Fibroblast of lung (primary cell): Measurements from ENCODE around the gene PRSS53. TPM values are rescaled to one million over a fixed set of nuclear protein-coding genes. Genes with fewer than 3 reads are reported as not detected.

ENCODE experiments used
- DNase-seq, 2 donors: peaks; one replicate each; pipeline versions ENCODE4 v3.0.0 to v3.0.0-alpha.2; 2010; ENCODE audit warnings: low read depth in 2 of 2
- H2AFZ ChIP-seq: 2 replicates; pipeline ENCODE4 v1.5.1; 2012; ENCODE audit warnings: low read length, control low read depth, inconsistent platforms
- H3K27ac ChIP-seq: 2 replicates; pipeline ENCODE4 v1.5.1; 2011; ENCODE audit warnings: low read length, control low read depth; ENCODE audit not compliant: insufficient read depth
- H3K27me3 ChIP-seq: 2 replicates; pipeline ENCODE4 v1.5.1; 2011; ENCODE audit warnings: mild to moderate bottlenecking, low read length; ENCODE audit not compliant: control insufficient read depth, insufficient read depth
- H3K36me3 ChIP-seq: 2 replicates; pipeline ENCODE4 v1.5.1; 2011; ENCODE audit warnings: low read length; ENCODE audit not compliant: control insufficient read depth, insufficient read depth
- H3K4me1 ChIP-seq: 2 replicates; pipeline ENCODE4 v1.5.1; 2011; ENCODE audit warnings: low read length; ENCODE audit not compliant: control insufficient read depth, insufficient read depth; ENCODE audit errors: extremely low read depth
- H3K4me2 ChIP-seq: 2 replicates; pipeline ENCODE4 v1.5.1; 2011; ENCODE audit warnings: low read length, control low read depth; ENCODE audit not compliant: insufficient read depth; ENCODE audit errors: extremely low read depth
- H3K4me3 ChIP-seq, 4 experiments: fragments of 200-600 bp in 1 of 4; sonication (generic) in 1 of 4; replicated peaks in 1 of 4; 2 replicates each; pipeline ENCODE4 v1.5.1; 2011 to 2016; ENCODE audit warnings: low read length in 4 of 4, low read depth in 3 of 4, mild to moderate bottlenecking in 3 of 4, control low read depth in 2 of 4, inconsistent platforms in 1 of 4, mixed read lengths in 1 of 4; ENCODE audit not compliant: insufficient read depth in 1 of 4; ENCODE audit errors: control extremely low read depth in 1 of 4
- H3K79me2 ChIP-seq: 2 replicates; pipeline ENCODE4 v1.5.1; 2012; ENCODE audit warnings: mild to moderate bottlenecking, low read length, inconsistent platforms; ENCODE audit not compliant: control insufficient read depth, insufficient read depth
- H3K9ac ChIP-seq: 2 replicates; pipeline ENCODE4 v1.5.1; 2011; ENCODE audit warnings: mild to moderate bottlenecking, low read length, control low read depth; ENCODE audit not compliant: insufficient read depth
- H3K9me3 ChIP-seq: 2 replicates; pipeline ENCODE4 v1.5.1; 2012; ENCODE audit warnings: low read depth, low read length; ENCODE audit not compliant: control insufficient read depth, insufficient read depth
- H4K20me1 ChIP-seq: 2 replicates; pipeline ENCODE4 v1.5.1; 2011; ENCODE audit warnings: low read length; ENCODE audit not compliant: control insufficient read depth, insufficient read depth; ENCODE audit errors: extremely low read depth
- EZH2 ChIP-seq: IDR thresholded peaks from 2 replicates; pipeline ENCODE4 v1.5.1; 2012; ENCODE audit warnings: low read length, control low read depth, mild to moderate bottlenecking; ENCODE audit errors: missing control alignments
- polyA plus RNA-seq, 2 donors: library from polyadenylated mRNA; depleted of rRNA in 1 of 2; stranded (reverse) in 1 of 2; unstranded in 1 of 2; fragments of >200 nt; gene quantifications; 2 replicates each; pipeline ENCODE4 v1.2.1, GENCODE V29; 2011 to 2012; ENCODE audit warnings: missing spikeins in 1 of 2
- total RNA-seq: library from RNA; depleted of rRNA; stranded (reverse); fragments of >200 nt; gene quantifications from 2 replicates; pipeline ENCODE4 v1.2.1, GENCODE V29; 2014
- TF ChIP-seq, protein P1 (sequence below), 2 donors: IDR thresholded peaks in 1 of 2; conservative IDR thresholded peaks in 1 of 2; 1 replicate in 1 of 2; 2 replicates in 1 of 2; pipeline ENCODE4 v1.5.1; 2011 to 2012; ENCODE audit warnings: low read length in 2 of 2, control low read depth in 1 of 2, inconsistent platforms in 1 of 2, low read depth in 1 of 2, mild to moderate bottlenecking in 1 of 2

PRSS53 gene
- total and polyA plus RNA-seq, 2 donors (not counting 1 experiment from before 2014, with no cell fraction given) = 0.78 to 1.7 TPM

DNA sequence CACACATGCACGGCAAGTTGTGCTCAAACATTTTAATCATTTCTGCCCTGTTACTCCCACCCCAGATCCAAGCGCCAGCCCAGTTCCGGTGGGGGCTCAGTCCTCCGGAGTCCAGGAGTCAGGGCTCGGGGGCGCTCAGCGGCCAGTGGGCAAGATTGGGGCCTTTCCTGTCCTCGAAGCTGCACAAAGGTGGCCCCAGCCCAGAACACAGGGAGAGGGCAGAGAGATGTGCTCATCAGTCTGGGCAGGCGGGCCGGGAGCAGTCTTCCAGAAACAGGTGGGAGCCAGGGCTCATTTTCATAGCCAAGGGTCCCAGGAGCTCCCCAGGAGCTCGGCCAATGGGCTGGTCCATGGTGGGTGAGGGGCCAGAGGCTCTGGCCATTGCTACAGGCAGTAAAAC, 42.7 kb upstream of the PRSS53 start:
- H3K27me3 ChIP-seq = no peaks in the 10 kb centered on the region
- no peak overlapping the region for H3K9ac ChIP-seq
- TF ChIP-seq, protein P1, sequence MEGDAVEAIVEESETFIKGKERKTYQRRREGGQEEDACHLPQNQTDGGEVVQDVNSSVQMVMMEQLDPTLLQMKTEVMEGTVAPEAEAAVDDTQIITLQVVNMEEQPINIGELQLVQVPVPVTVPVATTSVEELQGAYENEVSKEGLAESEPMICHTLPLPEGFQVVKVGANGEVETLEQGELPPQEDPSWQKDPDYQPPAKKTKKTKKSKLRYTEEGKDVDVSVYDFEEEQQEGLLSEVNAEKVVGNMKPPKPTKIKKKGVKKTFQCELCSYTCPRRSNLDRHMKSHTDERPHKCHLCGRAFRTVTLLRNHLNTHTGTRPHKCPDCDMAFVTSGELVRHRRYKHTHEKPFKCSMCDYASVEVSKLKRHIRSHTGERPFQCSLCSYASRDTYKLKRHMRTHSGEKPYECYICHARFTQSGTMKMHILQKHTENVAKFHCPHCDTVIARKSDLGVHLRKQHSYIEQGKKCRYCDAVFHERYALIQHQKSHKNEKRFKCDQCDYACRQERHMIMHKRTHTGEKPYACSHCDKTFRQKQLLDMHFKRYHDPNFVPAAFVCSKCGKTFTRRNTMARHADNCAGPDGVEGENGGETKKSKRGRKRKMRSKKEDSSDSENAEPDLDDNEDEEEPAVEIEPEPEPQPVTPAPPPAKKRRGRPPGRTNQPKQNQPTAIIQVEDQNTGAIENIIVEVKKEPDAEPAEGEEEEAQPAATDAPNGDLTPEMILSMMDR (conservative IDR thresholded peaks at IDR 0.05 in 1 of 2, IDR thresholded peaks at IDR 0.05 in 1 of 2; ENCODE audit: low read depth in 1 of 2, low read length in 2 of 2) = no peak
- no peak for TF ChIP-seq EZH2
- no peaks in the 10 kb centered on the region for H3K4me1 ChIP-seq
- H3K36me3 ChIP-seq = peaks cover 5% of the 10 kb centered on the region
- no peak overlapping the region for H3K4me3 ChIP-seq
- DNase-seq = no peak
- no peaks in the 10 kb centered on the region for H3K9me3 ChIP-seq
- H3K79me2 ChIP-seq = no peaks in the 10 kb centered on the region
- H4K20me1 ChIP-seq = no peaks in the 10 kb centered on the region
- no peak overlapping the region for H2AFZ ChIP-seq
- no peak overlapping the region for H3K4me2 ChIP-seq
- H3K27ac ChIP-seq = no peak overlapping the region

DNA sequence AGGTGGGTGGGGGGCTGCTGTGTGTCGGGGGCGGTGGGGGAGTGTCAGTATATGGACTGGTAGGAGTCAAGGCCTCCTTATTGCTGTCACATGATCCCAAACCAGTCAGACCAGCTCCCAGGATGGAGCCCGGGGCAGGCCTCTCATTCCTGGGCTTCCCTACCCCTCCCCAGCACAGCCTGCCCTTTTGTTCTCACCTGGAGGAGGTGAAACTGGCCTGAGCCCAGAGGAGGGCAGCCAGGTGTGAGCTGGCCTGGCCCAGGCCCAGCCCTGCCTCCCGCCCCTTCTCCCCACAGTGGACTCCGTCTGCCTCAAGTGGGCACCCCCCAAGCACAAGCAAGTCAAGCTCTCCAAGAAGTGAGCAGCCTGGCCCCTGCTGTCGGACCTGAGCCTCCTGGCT, 42.2 kb upstream of the PRSS53 start:
- Histone ChIP-seq H3K9me3 (no peaks in the 10 kb centered on the region), H3K27ac (no peak overlapping the region), H3K27me3 (no peaks in the 10 kb centered on the region), H4K20me1 (no peaks in the 10 kb centered on the region), H3K36me3 (peaks cover 5% of the 10 kb centered on the region), H3K4me2 (no peak overlapping the region), H2AFZ (no peak overlapping the region), H3K79me2 (no peaks in the 10 kb centered on the region), H3K4me3 (no peak overlapping the region), H3K4me1 (no peaks in the 10 kb centered on the region), H3K9ac (no peak overlapping the region)
- no peak for TF ChIP-seq EZH2
- TF ChIP-seq, protein P1 (conservative IDR thresholded peaks at IDR 0.05 in 1 of 2, IDR thresholded peaks at IDR 0.05 in 1 of 2; ENCODE audit: low read depth in 1 of 2, low read length in 2 of 2) = no peak
- DNase-seq = no peak

DNA sequence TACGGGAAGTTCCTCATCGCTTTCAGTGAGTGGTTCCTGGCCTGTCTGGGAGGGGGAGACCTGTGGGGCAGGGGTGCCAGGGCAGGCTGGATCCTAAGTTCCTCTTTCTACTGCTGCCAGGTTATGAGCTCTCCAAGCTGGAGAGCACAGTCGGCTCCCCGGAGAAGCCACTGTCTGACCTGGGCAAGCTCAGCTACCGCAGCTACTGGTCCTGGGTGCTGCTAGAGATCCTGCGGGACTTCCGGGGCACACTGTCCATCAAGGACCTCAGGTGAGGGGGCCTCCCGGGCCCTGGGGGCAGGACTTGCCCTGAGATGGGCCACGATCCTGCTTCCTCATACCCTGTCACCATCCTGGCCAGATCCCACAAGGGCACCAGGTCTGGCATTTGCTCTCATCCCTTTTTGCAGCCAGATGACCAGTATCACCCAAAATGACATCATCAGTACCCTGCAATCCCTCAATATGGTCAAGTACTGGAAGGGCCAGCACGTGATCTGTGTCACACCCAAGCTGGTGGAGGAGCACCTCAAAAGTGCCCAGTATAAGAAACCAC, 41.7 kb upstream of the PRSS53 start:
- no peak overlapping the region for H3K9ac ChIP-seq

More for the DNA sequence above, 41.7 kb upstream of the PRSS53 start:
- Histone ChIP-seq H3K4me1 (no peaks in the 10 kb centered on the region), H3K4me2 (no peak overlapping the region), H3K79me2 (no peaks in the 10 kb centered on the region), H3K36me3 (peaks cover 5% of the 10 kb centered on the region), H3K4me3 (no peak overlapping the region), H4K20me1 (no peaks in the 10 kb centered on the region), H3K27ac (no peak overlapping the region), H3K9me3 (no peaks in the 10 kb centered on the region), H3K27me3 (no peaks in the 10 kb centered on the region), H2AFZ (no peak overlapping the region)
- DNase-seq = no peak
- TF ChIP-seq, protein P1 (conservative IDR thresholded peaks at IDR 0.05 in 1 of 2, IDR thresholded peaks at IDR 0.05 in 1 of 2; ENCODE audit: low read depth in 1 of 2, low read length in 2 of 2) = no peak
- TF ChIP-seq EZH2 = no peak
